SK-N-SH treated with all-trans-retinoic acid at 6 μM for 48 hours (cell line): ENCODE results near the gene CDR2L.

Experiments
- ATAC-seq: fragments of 200-7000 bp; cut with Tn5 transposase; 3 replicates; pipeline ENCODE4 v1.9.1; 2020; ENCODE audit warnings: mild to moderate bottlenecking, moderate library complexity
- ARNTL ChIP-seq: fragments of 450-650 bp; formaldehyde crosslinking; IDR thresholded peaks from 2 replicates; pipeline ENCODE4 v1.5.0; 2020; ENCODE audit warnings: low read depth, mild to moderate bottlenecking, moderate library complexity, borderline replicate concordance
- BACH2 ChIP-seq: fragments of 250-450 bp; sonication (Bioruptor Pico); IDR thresholded peaks from 2 replicates; pipeline ENCODE4 v1.9.0; 2021; ENCODE audit warnings: mild to moderate bottlenecking, borderline replicate concordance
- CSDC2 ChIP-seq: fragments of 250-450 bp; sonication (Bioruptor Pico); IDR thresholded peaks from 2 replicates; pipeline ENCODE4 v1.5.0; 2020; ENCODE audit warnings: mild to moderate bottlenecking, moderate library complexity
- GLIS3 ChIP-seq: fragments of 250-450 bp; sonication (Bioruptor Pico); IDR thresholded peaks from 2 replicates; pipeline ENCODE4 v1.5.0; 2020; ENCODE audit warnings: mild to moderate bottlenecking, moderate library complexity
- ISL1 ChIP-seq: fragments of 250-450 bp; sonication (Bioruptor Pico); IDR thresholded peaks from 2 replicates; pipeline ENCODE4 v2.1.2; 2022; ENCODE audit warnings: mild to moderate bottlenecking, moderate library complexity
- PPARA ChIP-seq: fragments of 250-450 bp; sonication (Bioruptor Pico); IDR thresholded peaks from 2 replicates; pipeline ENCODE4 v1.5.0; 2020; ENCODE audit warnings: mild to moderate bottlenecking, borderline replicate concordance
- RARB ChIP-seq: fragments of 250-450 bp; sonication (Bioruptor Pico); IDR thresholded peaks from 2 replicates; pipeline ENCODE4 v1.8.0; 2021; ENCODE audit warnings: mild to moderate bottlenecking, moderate library complexity
- SNAI2 ChIP-seq: fragments of 250-450 bp; sonication (Bioruptor Pico); IDR thresholded peaks from 2 replicates; pipeline ENCODE4 v1.5.0; 2020; ENCODE audit warnings: mild to moderate bottlenecking, moderate library complexity
- TCF4 ChIP-seq: fragments of 250-450 bp; sonication (Bioruptor Pico); IDR thresholded peaks from 2 replicates; pipeline ENCODE4 v1.8.0; 2021; ENCODE audit warnings: mild to moderate bottlenecking, moderate library complexity, borderline replicate concordance
- ZC3H10 ChIP-seq: fragments of 250-450 bp; sonication (Bioruptor Pico); IDR thresholded peaks from 2 replicates; pipeline ENCODE4 v1.5.1; 2021; ENCODE audit warnings: mild to moderate bottlenecking, moderate library complexity
- ZFP3 ChIP-seq: fragments of 250-450 bp; sonication (Bioruptor Pico); IDR thresholded peaks from 2 replicates; pipeline ENCODE4 v1.5.0; 2020; ENCODE audit warnings: mild to moderate bottlenecking, moderate library complexity
- ZFP30 ChIP-seq: fragments of 450-650 bp; formaldehyde crosslinking; IDR thresholded peaks from 2 replicates; pipeline ENCODE4 v1.5.0; 2022; ENCODE audit warnings: mild to moderate bottlenecking, moderate library complexity
- ZNF565 ChIP-seq: fragments of 450-650 bp; formaldehyde crosslinking; conservative IDR thresholded peaks from 2 replicates; pipeline ENCODE4 v1.5.0; 2020; ENCODE audit warnings: low read depth, mild to moderate bottlenecking, moderate library complexity
- ZNF70 ChIP-seq: fragments of 450-650 bp; formaldehyde crosslinking; IDR thresholded peaks from 2 replicates; pipeline ENCODE4 v1.5.0; 2020; ENCODE audit warnings: mild to moderate bottlenecking, moderate library complexity
- ZNF8 ChIP-seq: fragments of 450-650 bp; formaldehyde crosslinking; IDR thresholded peaks from 2 replicates; pipeline ENCODE4 v1.5.0; 2020; ENCODE audit warnings: mild to moderate bottlenecking, moderate library complexity
- TF ChIP-seq, protein P1 (sequence below): fragments of 250-450 bp; sonication (Bioruptor Pico); IDR thresholded peaks from 2 replicates; pipeline ENCODE4 v1.5.1; 2021; ENCODE audit warnings: mild to moderate bottlenecking, moderate library complexity
- TF ChIP-seq, protein P2 (sequence below): fragments of 250-450 bp; sonication (Bioruptor Pico); IDR thresholded peaks from 2 replicates; pipeline ENCODE4 v1.8.0; 2021; ENCODE audit warnings: low read depth, mild to moderate bottlenecking, moderate library complexity, borderline replicate concordance
- TF ChIP-seq, protein P3 (sequence below): fragments of 250-450 bp; sonication (Bioruptor Pico); IDR thresholded peaks from 2 replicates; pipeline ENCODE4 v1.5.0; 2020; ENCODE audit warnings: mild to moderate bottlenecking, moderate library complexity
- TF ChIP-seq, protein P4 (sequence below): fragments of 250-450 bp; sonication (Bioruptor Pico); IDR thresholded peaks from 2 replicates; pipeline ENCODE4 v1.5.1; 2020; ENCODE audit warnings: low read depth, mild to moderate bottlenecking, moderate library complexity
- TF ChIP-seq, protein P5 (sequence below): fragments of 250-450 bp; sonication (Bioruptor Pico); IDR thresholded peaks from 2 replicates; pipeline ENCODE4 v1.8.0; 2020; ENCODE audit warnings: mild to moderate bottlenecking, moderate library complexity, borderline replicate concordance

CDR2L gene

DNA sequence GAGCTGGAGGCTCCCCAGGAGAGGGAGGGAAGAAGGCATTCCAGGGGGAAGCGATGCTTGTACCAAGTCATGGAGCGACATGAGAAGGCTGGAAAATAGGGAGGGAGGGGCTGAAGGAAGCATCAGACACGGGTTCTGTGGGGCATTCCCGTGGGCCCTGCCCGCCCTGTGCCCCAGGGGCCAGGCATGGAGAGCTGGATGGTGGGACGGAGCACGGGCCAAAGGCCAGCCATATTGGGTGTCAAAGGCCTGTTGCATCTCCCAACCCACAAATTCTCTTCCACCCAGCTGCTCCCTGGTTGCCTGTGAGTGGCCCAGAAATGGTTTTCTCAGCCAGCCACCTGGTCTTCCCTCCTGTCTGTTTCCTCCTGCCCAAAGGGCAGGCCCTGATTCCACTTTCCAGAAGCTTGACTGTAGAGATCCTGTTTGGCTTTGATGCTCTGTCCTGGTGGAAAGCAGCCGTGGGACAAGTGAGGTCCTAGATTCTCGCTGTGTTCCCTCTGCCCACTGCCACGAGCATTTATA lies 3.2 kb downstream of the CDR2L start (continued):
- TF ChIP-seq ZNF565 (CRISPR knock-in tag) (no peak), SNAI2 (CRISPR knock-in tag) (no peak), CSDC2 (CRISPR knock-in tag) (no peak), ZFP3 (no peak), RARB (no peak)

DNA sequence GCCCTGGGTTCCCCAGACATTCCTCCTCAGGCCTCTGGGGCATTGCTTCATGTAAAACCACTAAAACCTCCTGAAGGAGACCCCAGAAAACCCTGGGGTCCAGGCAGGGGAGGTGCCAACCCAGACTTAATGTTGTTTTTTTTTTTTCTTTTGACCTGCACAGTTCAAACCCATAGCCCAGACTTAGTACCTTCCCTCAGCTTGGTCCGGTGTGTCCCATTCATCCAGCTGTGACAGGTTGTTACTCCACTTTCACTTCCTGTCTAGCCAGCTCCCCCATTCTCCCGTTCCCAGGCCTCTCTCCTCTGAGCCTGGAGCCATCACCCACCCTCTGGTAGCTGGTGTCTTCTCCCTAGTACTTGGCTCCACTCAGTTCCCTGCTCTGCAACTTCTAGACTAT lies 4.8 kb downstream of the CDR2L start:
- ATAC-seq: no peak
- TF ChIP-seq, protein P1, sequence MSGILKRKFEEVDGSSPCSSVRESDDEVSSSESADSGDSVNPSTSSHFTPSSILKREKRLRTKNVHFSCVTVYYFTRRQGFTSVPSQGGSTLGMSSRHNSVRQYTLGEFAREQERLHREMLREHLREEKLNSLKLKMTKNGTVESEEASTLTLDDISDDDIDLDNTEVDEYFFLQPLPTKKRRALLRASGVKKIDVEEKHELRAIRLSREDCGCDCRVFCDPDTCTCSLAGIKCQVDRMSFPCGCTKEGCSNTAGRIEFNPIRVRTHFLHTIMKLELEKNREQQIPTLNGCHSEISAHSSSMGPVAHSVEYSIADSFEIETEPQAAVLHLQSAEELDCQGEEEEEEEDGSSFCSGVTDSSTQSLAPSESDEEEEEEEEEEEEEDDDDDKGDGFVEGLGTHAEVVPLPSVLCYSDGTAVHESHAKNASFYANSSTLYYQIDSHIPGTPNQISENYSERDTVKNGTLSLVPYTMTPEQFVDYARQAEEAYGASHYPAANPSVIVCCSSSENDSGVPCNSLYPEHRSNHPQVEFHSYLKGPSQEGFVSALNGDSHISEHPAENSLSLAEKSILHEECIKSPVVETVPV (CRISPR knock-in tag): no peak

DNA sequence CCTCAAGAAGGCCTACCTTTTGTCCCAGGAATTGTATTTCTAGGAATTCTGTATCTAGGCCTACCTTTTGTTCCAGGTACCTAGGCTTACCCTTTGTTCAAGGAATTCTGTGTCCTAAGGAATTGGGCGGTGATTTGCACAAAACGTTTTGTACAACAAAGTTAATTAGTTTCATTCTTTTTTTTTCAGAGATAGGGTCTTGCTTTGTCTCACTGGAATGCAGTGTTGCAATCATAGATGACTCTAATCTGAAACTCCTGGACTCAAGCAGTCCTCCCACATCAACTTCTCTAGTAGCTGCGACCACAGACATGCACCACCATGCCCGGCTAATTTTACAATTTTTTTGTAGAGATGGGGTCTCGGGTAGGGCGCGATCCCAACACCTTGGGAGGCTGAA lies 7.0 kb downstream of the CDR2L start:
- ATAC-seq: no peak
- TF ChIP-seq ISL1 (CRISPR knock-in tag): no peak
- no peak for TF ChIP-seq TCF4 (CRISPR knock-in tag)
- no peak for TF ChIP-seq ZFP3
- TF ChIP-seq ARNTL: no peak
- no peak for TF ChIP-seq BACH2
- TF ChIP-seq GLIS3 (CRISPR knock-in tag): no peak
- no peak for TF ChIP-seq ZNF565 (CRISPR knock-in tag)
- no peak for TF ChIP-seq ZC3H10 (CRISPR knock-in tag)
- no peak for TF ChIP-seq PPARA (CRISPR knock-in tag)
- TF ChIP-seq, protein P2, sequence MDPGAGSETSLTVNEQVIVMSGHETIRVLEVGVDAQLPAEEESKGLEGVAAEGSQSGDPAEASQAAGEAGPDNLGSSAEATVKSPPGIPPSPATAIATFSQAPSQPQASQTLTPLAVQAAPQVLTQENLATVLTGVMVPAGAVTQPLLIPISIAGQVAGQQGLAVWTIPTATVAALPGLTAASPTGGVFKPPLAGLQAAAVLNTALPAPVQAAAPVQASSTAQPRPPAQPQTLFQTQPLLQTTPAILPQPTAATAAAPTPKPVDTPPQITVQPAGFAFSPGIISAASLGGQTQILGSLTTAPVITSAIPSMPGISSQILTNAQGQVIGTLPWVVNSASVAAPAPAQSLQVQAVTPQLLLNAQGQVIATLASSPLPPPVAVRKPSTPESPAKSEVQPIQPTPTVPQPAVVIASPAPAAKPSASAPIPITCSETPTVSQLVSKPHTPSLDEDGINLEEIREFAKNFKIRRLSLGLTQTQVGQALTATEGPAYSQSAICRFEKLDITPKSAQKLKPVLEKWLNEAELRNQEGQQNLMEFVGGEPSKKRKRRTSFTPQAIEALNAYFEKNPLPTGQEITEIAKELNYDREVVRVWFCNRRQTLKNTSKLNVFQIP (CRISPR knock-in tag): no peak
- TF ChIP-seq, protein P1 (CRISPR knock-in tag): no peak
- TF ChIP-seq, protein P3, sequence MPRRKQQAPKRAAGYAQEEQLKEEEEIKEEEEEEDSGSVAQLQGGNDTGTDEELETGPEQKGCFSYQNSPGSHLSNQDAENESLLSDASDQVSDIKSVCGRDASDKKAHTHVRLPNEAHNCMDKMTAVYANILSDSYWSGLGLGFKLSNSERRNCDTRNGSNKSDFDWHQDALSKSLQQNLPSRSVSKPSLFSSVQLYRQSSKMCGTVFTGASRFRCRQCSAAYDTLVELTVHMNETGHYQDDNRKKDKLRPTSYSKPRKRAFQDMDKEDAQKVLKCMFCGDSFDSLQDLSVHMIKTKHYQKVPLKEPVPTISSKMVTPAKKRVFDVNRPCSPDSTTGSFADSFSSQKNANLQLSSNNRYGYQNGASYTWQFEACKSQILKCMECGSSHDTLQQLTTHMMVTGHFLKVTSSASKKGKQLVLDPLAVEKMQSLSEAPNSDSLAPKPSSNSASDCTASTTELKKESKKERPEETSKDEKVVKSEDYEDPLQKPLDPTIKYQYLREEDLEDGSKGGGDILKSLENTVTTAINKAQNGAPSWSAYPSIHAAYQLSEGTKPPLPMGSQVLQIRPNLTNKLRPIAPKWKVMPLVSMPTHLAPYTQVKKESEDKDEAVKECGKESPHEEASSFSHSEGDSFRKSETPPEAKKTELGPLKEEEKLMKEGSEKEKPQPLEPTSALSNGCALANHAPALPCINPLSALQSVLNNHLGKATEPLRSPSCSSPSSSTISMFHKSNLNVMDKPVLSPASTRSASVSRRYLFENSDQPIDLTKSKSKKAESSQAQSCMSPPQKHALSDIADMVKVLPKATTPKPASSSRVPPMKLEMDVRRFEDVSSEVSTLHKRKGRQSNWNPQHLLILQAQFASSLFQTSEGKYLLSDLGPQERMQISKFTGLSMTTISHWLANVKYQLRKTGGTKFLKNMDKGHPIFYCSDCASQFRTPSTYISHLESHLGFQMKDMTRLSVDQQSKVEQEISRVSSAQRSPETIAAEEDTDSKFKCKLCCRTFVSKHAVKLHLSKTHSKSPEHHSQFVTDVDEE (CRISPR knock-in tag): no peak
- TF ChIP-seq ZFP30 (CRISPR knock-in tag): no peak
- TF ChIP-seq, protein P4, sequence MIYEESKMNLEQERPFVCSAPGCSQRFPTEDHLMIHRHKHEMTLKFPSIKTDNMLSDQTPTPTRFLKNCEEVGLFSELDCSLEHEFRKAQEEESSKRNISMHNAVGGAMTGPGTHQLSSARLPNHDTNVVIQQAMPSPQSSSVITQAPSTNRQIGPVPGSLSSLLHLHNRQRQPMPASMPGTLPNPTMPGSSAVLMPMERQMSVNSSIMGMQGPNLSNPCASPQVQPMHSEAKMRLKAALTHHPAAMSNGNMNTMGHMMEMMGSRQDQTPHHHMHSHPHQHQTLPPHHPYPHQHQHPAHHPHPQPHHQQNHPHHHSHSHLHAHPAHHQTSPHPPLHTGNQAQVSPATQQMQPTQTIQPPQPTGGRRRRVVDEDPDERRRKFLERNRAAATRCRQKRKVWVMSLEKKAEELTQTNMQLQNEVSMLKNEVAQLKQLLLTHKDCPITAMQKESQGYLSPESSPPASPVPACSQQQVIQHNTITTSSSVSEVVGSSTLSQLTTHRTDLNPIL (CRISPR knock-in tag): no peak
- TF ChIP-seq ZNF8 (CRISPR knock-in tag): no peak
- no peak for TF ChIP-seq RARB
- no peak for TF ChIP-seq ZNF70
- no peak for TF ChIP-seq SNAI2 (CRISPR knock-in tag)
- no peak for TF ChIP-seq CSDC2 (CRISPR knock-in tag)
- TF ChIP-seq, protein P5, sequence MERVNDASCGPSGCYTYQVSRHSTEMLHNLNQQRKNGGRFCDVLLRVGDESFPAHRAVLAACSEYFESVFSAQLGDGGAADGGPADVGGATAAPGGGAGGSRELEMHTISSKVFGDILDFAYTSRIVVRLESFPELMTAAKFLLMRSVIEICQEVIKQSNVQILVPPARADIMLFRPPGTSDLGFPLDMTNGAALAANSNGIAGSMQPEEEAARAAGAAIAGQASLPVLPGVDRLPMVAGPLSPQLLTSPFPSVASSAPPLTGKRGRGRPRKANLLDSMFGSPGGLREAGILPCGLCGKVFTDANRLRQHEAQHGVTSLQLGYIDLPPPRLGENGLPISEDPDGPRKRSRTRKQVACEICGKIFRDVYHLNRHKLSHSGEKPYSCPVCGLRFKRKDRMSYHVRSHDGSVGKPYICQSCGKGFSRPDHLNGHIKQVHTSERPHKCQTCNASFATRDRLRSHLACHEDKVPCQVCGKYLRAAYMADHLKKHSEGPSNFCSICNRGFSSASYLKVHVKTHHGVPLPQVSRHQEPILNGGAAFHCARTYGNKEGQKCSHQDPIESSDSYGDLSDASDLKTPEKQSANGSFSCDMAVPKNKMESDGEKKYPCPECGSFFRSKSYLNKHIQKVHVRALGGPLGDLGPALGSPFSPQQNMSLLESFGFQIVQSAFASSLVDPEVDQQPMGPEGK (CRISPR knock-in tag): no peak
